HG03175 (cell line): ENCODE results near the gene SRSF5.
"Not testable (repeated sequence)": the region's sequence is repeated elsewhere in the genome, so short reads cannot be mapped to it uniquely, and the experiment has no call there.

Experiments used
- ATAC-seq: cut with Tn5 transposase; IDR thresholded peaks from one replicate; pipeline ENCODE4 v1.9.1; 2021; ENCODE audit warnings: mild to moderate bottlenecking, moderate library complexity; ENCODE audit not compliant: unreplicated experiment

SRSF5 gene

DNA sequence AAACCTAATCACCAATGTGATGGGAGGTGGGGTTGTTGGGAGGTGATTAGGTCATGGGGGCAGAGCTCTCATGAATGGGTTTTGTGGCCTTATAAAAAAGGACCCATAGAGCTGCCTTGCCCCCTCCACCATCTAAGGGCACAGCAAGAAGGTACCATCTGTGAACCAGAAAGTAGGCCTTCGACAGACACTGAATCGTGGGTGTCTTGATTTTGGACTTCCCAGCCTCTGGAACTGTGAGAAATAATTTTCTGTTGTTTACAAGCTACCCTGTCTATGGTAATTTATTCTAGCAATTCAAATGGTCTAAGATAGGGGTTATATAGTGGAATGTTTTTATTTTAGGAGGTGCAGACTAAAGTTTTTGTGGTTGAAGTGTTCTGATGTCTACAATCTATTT, 38.0 kb downstream of the SRSF5 start:
- no peak for ATAC-seq

DNA sequence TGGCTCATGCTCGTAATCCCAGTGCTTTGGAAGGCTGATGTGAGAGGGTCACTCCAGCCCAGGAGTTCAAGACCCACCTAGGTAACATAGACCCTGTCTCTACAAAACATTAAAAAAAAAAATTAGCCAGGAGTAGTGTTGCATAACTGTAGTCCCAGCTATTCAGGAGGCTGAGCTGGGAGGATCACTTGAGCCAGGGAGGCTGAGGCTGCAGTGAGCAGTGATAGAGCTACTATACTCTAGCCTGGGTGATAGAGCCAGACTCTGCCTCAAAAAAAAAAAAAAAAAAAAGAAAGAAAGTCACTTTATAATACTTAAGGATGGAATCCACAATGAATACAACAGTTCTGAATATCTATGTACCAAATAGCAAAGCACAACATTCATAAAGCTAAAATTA, 40.2 kb downstream of the SRSF5 start:
- ATAC-seq, result no peak

DNA sequence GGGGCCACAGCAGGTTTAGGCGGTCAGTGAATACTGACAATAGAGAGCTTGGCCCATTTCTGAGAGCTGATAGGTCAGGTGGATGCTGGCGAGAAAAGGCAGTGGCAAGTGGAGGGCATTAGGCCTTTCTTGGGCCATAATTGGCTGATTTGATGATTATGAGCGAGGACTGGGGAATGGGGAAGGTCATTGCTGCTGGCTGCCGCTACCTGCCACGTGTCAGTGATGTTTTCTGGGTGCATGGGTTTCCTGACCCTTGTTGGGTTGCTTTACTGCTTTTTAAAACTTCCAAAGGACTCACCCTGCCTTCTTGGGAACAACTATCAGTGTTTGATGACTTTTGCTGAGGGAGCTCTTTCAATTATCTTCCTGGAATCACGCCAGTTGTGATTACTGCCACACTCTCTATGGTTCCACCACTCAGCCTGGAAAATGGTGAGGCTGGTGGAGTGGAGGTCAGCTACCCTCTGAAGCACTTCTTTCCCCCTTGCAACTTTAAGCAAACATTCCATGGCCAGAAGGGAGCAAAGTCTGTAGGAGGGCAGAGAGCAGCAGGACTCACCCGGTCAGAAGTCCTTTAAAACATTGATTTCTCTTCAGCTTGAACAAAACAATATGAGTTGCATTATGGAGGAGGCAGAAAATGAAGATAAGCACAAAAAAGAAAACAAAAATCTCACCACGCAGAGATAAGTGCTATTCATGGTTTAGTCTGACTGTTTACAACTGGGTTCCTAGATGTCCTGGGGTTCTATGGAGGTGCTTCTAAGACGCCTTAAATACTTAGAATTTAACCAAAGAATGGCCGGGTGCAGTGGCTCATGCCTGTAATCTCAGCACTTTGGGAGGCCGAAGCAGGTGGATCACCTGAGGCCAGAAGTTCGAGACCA, 42.2 kb downstream of the SRSF5 start:
- ATAC-seq, result no peak

DNA sequence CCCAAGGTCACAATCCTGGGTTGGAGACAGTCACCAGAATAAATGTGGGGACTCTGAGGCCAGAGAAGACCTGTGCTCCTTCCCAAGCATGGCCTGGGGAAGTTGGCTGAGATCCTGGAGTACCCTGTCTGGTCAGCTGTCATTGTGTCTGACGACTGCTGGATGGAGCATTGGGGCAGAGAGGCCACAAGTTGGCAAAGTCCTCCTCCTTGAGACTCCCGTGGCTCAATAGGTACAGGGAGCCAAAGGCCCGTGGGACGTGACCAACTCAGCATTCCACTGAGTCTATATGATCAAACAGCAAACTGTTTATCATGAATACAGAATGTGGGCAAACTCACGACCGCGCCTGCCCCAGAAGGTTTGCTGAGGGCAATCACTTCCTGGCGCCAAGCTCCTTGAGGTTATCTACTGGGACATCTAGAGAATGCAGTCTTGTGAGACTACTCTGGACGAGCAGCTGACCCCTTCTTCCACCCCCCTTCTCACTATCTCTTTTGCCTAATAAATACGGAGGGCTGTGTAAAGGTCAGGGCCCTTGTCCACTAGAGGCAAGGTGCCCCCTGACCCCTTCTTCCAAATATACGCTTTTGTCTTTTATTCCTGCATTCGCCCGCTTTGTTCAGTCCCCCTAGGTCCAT, 44.4 kb downstream of the SRSF5 start:
- ATAC-seq, result no peak

DNA sequence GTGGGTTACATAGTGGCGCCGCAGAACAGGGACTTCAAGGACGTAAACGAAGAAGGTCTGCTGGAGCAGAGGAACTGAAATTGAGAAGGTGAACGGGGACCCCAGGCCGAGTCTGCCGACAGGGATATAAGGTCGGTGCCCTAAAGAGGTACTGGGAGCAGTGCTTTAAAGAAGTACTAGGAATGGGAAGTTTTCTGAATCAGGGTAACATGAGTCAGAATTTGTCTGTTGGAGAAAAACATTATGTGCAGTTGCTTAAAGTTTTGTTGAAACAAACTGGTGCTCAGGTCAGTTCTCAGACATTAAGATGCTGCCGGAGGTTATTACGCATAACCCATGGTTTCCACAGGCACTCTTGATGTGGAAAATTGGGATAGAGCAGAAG, 44.9 kb downstream of the SRSF5 start:
- ATAC-seq, result no peak

DNA sequence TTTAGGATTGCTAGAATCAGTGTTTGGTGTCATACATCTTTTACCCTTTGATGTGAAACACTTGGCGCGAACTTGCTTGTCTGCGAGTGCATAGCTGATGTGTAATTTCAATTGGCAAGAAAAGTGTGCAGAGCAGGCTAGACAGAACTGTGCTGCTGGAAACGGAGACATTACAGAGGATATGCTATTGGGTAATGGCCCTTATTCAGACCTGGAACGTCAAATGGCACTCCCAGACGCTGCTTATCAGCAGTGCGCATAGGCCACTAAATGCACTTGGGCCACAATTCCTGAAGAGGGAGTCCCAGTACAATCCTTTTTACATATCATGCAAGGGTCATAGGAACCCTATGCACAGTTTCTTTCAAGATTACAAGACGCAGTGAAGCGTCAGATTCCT, 45.8 kb downstream of the SRSF5 start:
- ATAC-seq, result no peak

DNA sequence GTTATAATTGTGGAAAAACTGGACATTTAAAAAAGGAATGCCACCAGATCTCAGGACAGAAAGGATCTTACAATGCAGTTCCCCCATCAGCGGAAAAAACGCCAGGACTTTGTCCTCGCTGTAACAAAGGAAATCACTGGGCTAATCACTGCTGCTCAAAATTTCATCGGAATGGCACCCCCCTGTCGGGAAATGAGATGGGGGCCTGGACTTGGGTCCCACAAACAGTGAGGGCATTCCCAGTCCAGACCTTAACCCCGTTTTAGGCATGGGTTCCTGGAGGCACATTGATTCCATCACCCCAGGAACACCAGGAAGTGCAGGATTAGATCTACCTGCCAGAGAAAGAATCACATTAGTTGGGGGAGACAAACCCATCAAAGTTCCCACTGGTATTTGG, 46.4 kb downstream of the SRSF5 start:
- ATAC-seq, result not testable (repeated sequence)

DNA sequence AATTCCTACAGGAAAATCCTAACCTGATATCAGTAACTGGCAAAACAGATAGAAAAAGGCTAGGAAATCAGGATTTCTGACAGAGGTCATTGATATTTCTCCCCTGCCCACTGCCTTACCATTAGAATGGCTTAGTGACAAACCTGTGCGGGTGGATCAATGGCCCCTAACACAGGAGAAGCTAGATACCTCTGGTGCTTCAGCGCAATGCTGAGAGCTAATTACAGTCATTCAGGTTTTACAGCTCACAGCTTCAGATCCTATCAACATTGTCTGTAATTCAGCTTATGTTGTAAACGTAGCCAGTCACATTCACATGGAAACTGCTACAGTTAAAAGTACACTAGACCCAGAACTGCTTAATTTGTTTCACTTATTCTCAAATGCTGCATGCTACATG, 47.5 kb downstream of the SRSF5 start:
- no peak for ATAC-seq

DNA sequence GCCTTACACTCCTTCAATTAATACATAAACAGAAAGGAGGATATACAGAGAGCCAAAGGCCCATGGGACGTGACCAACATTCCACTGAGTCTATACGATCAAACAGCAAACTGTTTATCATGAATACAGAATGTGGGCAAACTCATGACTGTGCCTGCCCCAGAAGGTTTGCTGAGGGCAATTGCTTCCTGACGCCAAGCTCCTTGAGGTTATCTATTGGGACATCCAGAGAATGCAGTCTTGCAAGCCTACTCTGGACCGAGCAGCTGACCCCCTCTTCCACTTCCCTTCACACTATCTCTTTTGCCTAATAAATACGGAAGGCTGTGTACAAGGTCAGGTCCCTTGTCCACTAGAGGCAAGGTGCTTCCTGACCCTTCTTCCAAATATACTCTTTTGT, 48.6 kb downstream of the SRSF5 start:
- no peak for ATAC-seq

DNA sequence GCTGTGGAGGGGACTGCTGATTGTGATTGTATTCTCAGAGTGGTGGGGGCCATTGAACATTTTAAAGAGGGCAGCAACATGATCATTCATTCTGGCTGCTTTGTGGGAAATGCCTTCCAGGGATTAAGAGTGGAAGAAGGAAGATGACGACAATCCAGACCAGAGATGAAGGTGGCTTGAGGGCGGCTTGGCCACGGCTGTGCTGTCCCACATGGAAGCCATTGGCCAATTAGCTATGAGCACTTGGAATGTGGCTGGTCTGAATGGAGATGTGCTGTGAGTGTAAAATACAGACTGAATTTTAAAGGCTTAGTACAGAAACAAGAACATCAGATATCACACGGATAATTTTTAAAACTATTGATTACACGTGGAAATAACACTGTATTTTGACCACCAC, 49.3 kb downstream of the SRSF5 start:
- no peak for ATAC-seq

DNA sequence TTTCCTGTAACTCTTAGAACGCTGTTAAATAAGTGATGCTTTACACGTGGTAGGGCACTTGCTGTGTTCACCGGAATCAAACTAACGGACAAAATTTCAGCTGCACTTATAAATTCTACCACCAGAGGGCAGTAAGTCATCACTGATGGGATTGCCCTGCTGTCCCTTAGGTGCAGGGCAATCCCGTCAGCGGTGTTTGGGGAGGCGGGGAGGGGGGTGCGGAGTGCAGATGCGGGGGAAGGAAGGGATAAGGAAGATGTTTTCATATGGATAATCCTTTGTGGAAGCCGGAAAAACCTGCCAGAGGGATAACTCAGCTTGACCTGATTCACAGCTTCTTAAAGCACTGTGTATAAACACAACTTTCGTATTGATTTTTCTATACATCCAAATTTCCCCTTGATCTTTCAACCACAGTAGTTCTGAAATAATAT, 51.8 kb downstream of the SRSF5 start:
- no peak for ATAC-seq

DNA sequence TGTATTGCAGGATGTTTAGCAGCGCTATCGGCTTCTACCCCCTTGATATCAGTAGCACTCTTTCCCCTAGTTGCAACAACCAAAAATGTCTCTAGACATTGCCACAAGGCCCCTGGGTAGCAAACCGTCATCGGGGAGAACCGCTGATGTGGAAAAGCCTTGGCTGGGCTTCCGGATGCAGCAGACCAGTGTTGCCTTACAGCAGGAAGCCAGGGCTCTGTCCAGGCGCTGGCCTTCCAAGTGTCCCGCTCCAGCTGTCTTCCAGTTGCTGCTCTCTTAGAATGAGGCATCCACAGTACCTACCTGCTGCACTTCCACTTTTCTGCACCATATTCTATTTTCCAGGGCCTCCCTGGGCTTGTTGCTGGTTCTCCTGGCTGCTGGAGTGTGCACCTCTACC, 52.7 kb downstream of the SRSF5 start:
- no peak for ATAC-seq

DNA sequence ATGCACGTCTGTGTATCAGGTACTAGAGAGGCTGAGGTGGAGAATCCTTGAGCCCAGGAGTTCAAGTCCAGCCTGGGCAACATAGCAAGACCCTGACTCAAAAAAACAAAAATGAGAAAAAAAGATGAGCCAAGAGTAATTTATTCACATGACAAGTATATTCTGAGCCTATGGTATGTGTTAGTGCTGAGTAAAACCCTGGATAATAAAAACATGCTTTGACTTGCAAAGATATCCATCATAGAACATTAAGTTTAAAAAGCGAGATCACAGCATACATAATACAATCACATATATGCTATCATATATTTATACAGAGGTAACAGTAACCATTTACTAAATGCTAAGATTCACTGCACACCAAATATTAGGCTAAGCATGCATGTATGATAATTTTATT, 54.0 kb downstream of the SRSF5 start:
- no peak for ATAC-seq
